Measurements from ENCODE around the gene C17orf78. TPM values are rescaled to one million over a fixed set of nuclear protein-coding genes. Genes with fewer than 3 reads are reported as not detected.

C17orf78 gene
- total and polyA plus RNA-seq, 2 of the 13 experiments (the other 11 are each of a cell fraction or from before 2014, with no cell fraction given), result not detected

GRCh38 chr17:37358830-37359681 is 16.7 kb upstream of the C17orf78 start (continued):
- no peak for TF ChIP-seq BATF2 (CRISPR knock-in tag; IDR thresholded peaks at IDR 0.05)
- TF ChIP-seq ZBTB37 (CRISPR knock-in tag; IDR thresholded peaks at IDR 0.05), result no peak
- 0 out of 4 replicates have a peak, but pooled peaks of 1 of the 2 experiments have one; percentile 45 for TF ChIP-seq HMGXB4 (CRISPR knock-in tag; IDR thresholded peaks at IDR 0.05; ENCODE audit: borderline replicate concordance in 1 of 2, low read depth in 1 of 2)
- TF ChIP-seq ZBTB2 (CRISPR knock-in tag; IDR thresholded peaks at IDR 0.05; ENCODE audit: low read depth), result no peak
- peak; percentile 91; the same call in 1 of the 2 replicates for TF ChIP-seq SNAI1 (CRISPR knock-in tag; IDR thresholded peaks at IDR 0.05; ENCODE audit: borderline replicate concordance)
- peak; percentile 75; the same call in 1 of the 2 replicates for TF ChIP-seq ZNF333 (CRISPR knock-in tag; IDR thresholded peaks at IDR 0.05; ENCODE audit: borderline replicate concordance)
- TF ChIP-seq GTF2F1 (IDR thresholded peaks at IDR 0.05; ENCODE audit: low read length), result no peak
- TF ChIP-seq ATM (IDR thresholded peaks at IDR 0.05; ENCODE audit: borderline replicate concordance), result no peak
- no peak for TF ChIP-seq ZBED4 (CRISPR knock-in tag; IDR thresholded peaks at IDR 0.05; ENCODE audit: borderline replicate concordance)
- no peak for TF ChIP-seq ZNF260 (CRISPR knock-in tag; IDR thresholded peaks at IDR 0.05; ENCODE audit: borderline replicate concordance, low read depth)
- no peak for TF ChIP-seq ZFP36L2 (CRISPR knock-in tag; IDR thresholded peaks at IDR 0.05)
- TF ChIP-seq ZNF879 (CRISPR knock-in tag; IDR thresholded peaks at IDR 0.05), result 0 out of 2 replicates have a peak, but pooled peaks have one; percentile 42
- TF ChIP-seq ZNF547 (CRISPR knock-in tag; IDR thresholded peaks at IDR 0.05), result peak; percentile 53; the same call in 1 of the 2 replicates
- TF ChIP-seq ZNF619 (CRISPR knock-in tag; IDR thresholded peaks at IDR 0.05), result no peak
- no peak for TF ChIP-seq HCFC1 (IDR thresholded peaks at IDR 0.05; ENCODE audit: low read depth, low read length)
- no peak for TF ChIP-seq ZMAT3 (CRISPR knock-in tag; conservative IDR thresholded peaks at IDR 0.05)
- TF ChIP-seq ADNP (CRISPR knock-in tag; IDR thresholded peaks at IDR 0.05), result no peak
- TF ChIP-seq ERF (CRISPR knock-in tag; IDR thresholded peaks at IDR 0.05), result no peak; the same call in 1 of the 2 replicates
- TF ChIP-seq KLF16 (CRISPR knock-in tag; IDR thresholded peaks at IDR 0.05), result no peak
